HCT116 (cell line): ENCODE results near the gene NEK5.

Experiments
- CTCF ChIP-seq, 3 experiments: fragments of 200-600 bp in 1 of 3; sonication (generic) in 1 of 3; IDR thresholded peaks in 2 of 3; conservative IDR thresholded peaks in 1 of 3; 2 replicates each; pipeline ENCODE4 v1.5.1; 2012 to 2017; ENCODE audit warnings: low read depth in 2 of 3, low read length in 2 of 3, antibody characterized with exemption in 1 of 3, borderline replicate concordance in 1 of 3, control low read depth in 1 of 3, mild to moderate bottlenecking in 1 of 3, mixed read lengths in 1 of 3, mixed run types in 1 of 3, moderate library complexity in 1 of 3; ENCODE audit not compliant: insufficient read depth in 1 of 3
- MAX ChIP-seq: IDR thresholded peaks from 2 replicates; pipeline ENCODE4 v1.6.1; 2012
- POLR2A ChIP-seq: IDR thresholded peaks from 2 replicates; pipeline ENCODE4 v1.7.0; 2011; ENCODE audit warnings: borderline replicate concordance; ENCODE audit not compliant: insufficient read depth, insufficient read length; ENCODE audit errors: extremely low read depth
- POLR2AphosphoS5 ChIP-seq: IDR thresholded peaks from 2 replicates; pipeline ENCODE4 v1.6.1; 2011; ENCODE audit warnings: mild to moderate bottlenecking, low read depth, low read length, moderate library complexity
- REST ChIP-seq: IDR thresholded peaks from 2 replicates; pipeline ENCODE4 v1.6.1; 2012; ENCODE audit warnings: low read depth
- SRF ChIP-seq: IDR thresholded peaks from 2 replicates; pipeline ENCODE4 v1.6.1; 2012; ENCODE audit warnings: low read depth
- YY1 ChIP-seq: IDR thresholded peaks from 2 replicates; pipeline ENCODE4 v1.6.1; 2011; ENCODE audit warnings: low read length, low read depth, moderate library complexity, mild to moderate bottlenecking; ENCODE audit not compliant: insufficient replicate concordance; ENCODE audit errors: extremely low read depth
- ZNF274 ChIP-seq: fragments of 200-500 bp; sonication (Bioruptor generic); IDR thresholded peaks from 2 replicates; pipeline ENCODE4 v1.6.1; 2014; ENCODE audit warnings: mild to moderate bottlenecking, low read depth, low read length, inconsistent platforms

- TF ChIP-seq ZNF274 (no peak), CTCF (IDR thresholded peaks at IDR 0.05 in 2 of 3, conservative IDR thresholded peaks at IDR 0.05 in 1 of 3; ENCODE audit: borderline replicate concordance in 1 of 3, insufficient read depth in 1 of 3, low read depth in 2 of 3, low read length in 2 of 3) (no peak), SRF (no peak), YY1 (peak; percentile 34), POLR2AphosphoS5 (peak; percentile 60), POLR2A (no peak), REST (no peak), MAX (peak; percentile 100)
These were observed 30.5 kb upstream of the NEK5 start, which contains the start of gene NEK3 for GRCh38 chr13:52159159-52159982.
